Measurements from ENCODE around the gene ACER3. TPM values are rescaled to one million over a fixed set of nuclear protein-coding genes. Genes with fewer than 3 reads are reported as not detected.

ACER3 gene
- total RNA-seq, 1 donor from 2014 or later = 15.6 TPM

DNA sequence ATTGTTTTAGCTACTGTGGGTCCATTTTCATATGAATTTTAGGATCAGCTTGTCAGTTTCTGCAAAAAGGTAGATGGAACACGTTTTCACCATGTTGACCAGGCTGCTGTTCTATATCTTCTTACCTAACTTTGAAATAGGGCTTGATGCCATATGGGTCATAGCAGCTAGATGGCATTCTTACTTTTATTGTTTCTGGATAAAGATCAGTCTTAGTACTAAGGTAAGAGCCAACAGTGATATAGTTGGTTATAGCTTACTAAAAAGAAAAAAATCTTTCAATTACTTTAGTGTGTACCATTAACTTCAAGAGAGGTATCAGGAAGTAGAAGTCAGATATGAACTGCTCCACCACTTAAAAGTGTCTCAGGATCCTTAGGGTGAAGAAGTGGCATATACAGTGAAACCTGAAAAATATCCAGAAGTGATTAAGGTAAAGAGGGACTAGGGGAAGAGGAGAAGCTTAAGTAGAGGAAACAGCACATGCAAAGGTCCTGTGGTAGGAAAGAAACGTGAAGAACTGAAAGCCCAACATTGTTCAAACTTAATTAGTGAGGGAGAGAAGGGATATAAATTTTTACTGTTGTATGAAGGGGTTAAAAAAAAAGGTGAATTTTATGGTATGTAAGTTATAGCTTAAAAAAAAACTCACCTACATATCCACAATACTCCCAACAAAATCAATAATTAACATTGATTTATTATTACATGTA is 113.6 kb downstream of the ACER3 start:
- H3K27me3 Mint-ChIP-seq (ENCODE audit: low read depth) = no peaks in the 10 kb centered on the region
- H3K4me3 Mint-ChIP-seq (ENCODE audit: low read depth) = no peak overlapping the region
- peaks cover 30% of the 10 kb centered on the region for H3K9me3 Mint-ChIP-seq
- intact Hi-C loops (cut with micrococcal nuclease) = no loop called here
- H3K27ac Mint-ChIP-seq = no peak overlapping the region
- H3K36me3 Mint-ChIP-seq (ENCODE audit: low read depth) = peaks cover 17% of the 10 kb centered on the region
- H3K4me1 Mint-ChIP-seq (ENCODE audit: low read depth) = no peaks in the 10 kb centered on the region
- DNase-seq (ENCODE audit: low spot score) = no peak

DNA sequence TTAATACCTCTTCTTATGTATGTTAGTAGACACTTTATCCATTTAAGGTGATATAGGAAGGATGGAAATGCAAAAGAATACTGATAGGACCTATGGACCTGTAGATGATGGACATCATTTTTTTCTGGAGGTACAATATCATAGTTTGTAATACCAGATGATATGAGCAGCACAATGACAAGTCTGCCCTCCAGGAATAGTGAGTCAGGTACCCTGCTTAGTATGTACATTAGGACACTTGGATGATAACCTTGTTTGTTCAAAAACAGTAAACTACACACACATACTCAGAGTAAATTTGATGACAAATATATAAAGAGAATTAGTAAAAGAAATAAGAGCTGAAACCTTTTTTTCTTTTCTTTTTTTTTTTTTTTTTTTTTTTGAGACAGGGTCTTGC is 114.8 kb downstream of the ACER3 start:
- H3K9me3 Mint-ChIP-seq = peaks cover 23% of the 10 kb centered on the region
- DNase-seq (ENCODE audit: low spot score) = no peak
- H3K36me3 Mint-ChIP-seq (ENCODE audit: low read depth) = peaks cover 17% of the 10 kb centered on the region
- H3K27ac Mint-ChIP-seq = no peak overlapping the region
- no peaks in the 10 kb centered on the region for H3K4me1 Mint-ChIP-seq (ENCODE audit: low read depth)
- intact Hi-C loops (cut with micrococcal nuclease) = no loop called here
- no peaks in the 10 kb centered on the region for H3K27me3 Mint-ChIP-seq (ENCODE audit: low read depth)
- no peak overlapping the region for H3K4me3 Mint-ChIP-seq (ENCODE audit: low read depth)

- H3K27me3 Mint-ChIP-seq (ENCODE audit: low read depth) = no peaks in the 10 kb centered on the region
- no peak for DNase-seq (ENCODE audit: low spot score)
- peaks cover 13% of the 10 kb centered on the region for H3K36me3 Mint-ChIP-seq (ENCODE audit: low read depth)
- no peak overlapping the region for H3K4me3 Mint-ChIP-seq (ENCODE audit: low read depth)
- no peaks in the 10 kb centered on the region for H3K4me1 Mint-ChIP-seq (ENCODE audit: low read depth)
- H3K9me3 Mint-ChIP-seq = peaks cover 9% of the 10 kb centered on the region
- intact Hi-C loops (cut with micrococcal nuclease) = no loop called here
- no peak overlapping the region for H3K27ac Mint-ChIP-seq
These were observed 117.1 kb downstream of the ACER3 start for GRCh38 chr11:76977791-76978190.

- H3K36me3 Mint-ChIP-seq (ENCODE audit: low read depth) = peaks cover 13% of the 10 kb centered on the region
- no peak for DNase-seq (ENCODE audit: low spot score)
- no peaks in the 10 kb centered on the region for H3K27me3 Mint-ChIP-seq (ENCODE audit: low read depth)
- H3K27ac Mint-ChIP-seq = no peak overlapping the region
- no peak overlapping the region for H3K4me3 Mint-ChIP-seq (ENCODE audit: low read depth)
- peaks cover 9% of the 10 kb centered on the region for H3K9me3 Mint-ChIP-seq
- H3K4me1 Mint-ChIP-seq (ENCODE audit: low read depth) = no peaks in the 10 kb centered on the region
- intact Hi-C loops (cut with micrococcal nuclease) = no loop called here
These were observed 117.5 kb downstream of the ACER3 start for GRCh38 chr11:76978239-76978638.

GRCh38 chr11:76978818-76979217 is 118.1 kb downstream of the ACER3 start:
- DNase-seq (ENCODE audit: low spot score) = no peak
- Mint-ChIP-seq H3K4me1 (ENCODE audit: low read depth) (no peaks in the 10 kb centered on the region), H3K36me3 (ENCODE audit: low read depth) (peaks cover 13% of the 10 kb centered on the region), H3K4me3 (ENCODE audit: low read depth) (no peak overlapping the region), H3K9me3 (peaks cover 9% of the 10 kb centered on the region), H3K27ac (no peak overlapping the region), H3K27me3 (ENCODE audit: low read depth) (no peaks in the 10 kb centered on the region)
- intact Hi-C loops (cut with micrococcal nuclease) = no loop called here

- no peaks in the 10 kb centered on the region for H3K4me1 Mint-ChIP-seq (ENCODE audit: low read depth)
- intact Hi-C loops (cut with micrococcal nuclease) = no loop called here
- H3K4me3 Mint-ChIP-seq (ENCODE audit: low read depth) = no peak overlapping the region
- peaks cover 9% of the 10 kb centered on the region for H3K9me3 Mint-ChIP-seq
- peaks cover 10% of the 10 kb centered on the region for H3K36me3 Mint-ChIP-seq (ENCODE audit: low read depth)
- H3K27me3 Mint-ChIP-seq (ENCODE audit: low read depth) = no peaks in the 10 kb centered on the region
- H3K27ac Mint-ChIP-seq = no peak overlapping the region
- no peak for DNase-seq (ENCODE audit: low spot score)
These were observed 119.5 kb downstream of the ACER3 start for GRCh38 chr11:76980196-76980595.

DNA sequence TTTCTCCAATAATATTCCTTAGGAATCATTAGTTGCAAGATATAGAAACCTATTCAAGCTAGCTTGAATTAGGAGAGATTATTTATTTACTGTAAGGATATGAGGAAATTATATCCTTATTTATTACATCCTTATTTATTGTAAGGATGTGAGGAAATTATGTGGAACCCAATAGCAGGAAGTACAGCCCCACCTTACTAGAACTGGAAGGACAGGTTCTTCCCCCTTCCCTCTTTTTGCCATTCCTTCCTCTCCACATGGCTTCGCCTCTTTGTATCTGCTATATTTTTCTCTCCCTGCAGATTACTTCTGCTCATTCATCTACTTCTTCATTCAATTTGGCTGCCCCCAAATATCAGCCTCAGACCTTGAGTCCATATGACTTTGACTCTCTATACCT is 124.0 kb downstream of the ACER3 start:
- H3K36me3 Mint-ChIP-seq (ENCODE audit: low read depth) = peaks cover 3% of the 10 kb centered on the region
- H3K27ac Mint-ChIP-seq = no peak overlapping the region
- DNase-seq (ENCODE audit: low spot score) = no peak
- H3K4me1 Mint-ChIP-seq (ENCODE audit: low read depth) = no peaks in the 10 kb centered on the region
- intact Hi-C loops (cut with micrococcal nuclease) = no loop called here
- no peaks in the 10 kb centered on the region for H3K9me3 Mint-ChIP-seq
- no peak overlapping the region for H3K4me3 Mint-ChIP-seq (ENCODE audit: low read depth)
- H3K27me3 Mint-ChIP-seq (ENCODE audit: low read depth) = no peaks in the 10 kb centered on the region

DNA sequence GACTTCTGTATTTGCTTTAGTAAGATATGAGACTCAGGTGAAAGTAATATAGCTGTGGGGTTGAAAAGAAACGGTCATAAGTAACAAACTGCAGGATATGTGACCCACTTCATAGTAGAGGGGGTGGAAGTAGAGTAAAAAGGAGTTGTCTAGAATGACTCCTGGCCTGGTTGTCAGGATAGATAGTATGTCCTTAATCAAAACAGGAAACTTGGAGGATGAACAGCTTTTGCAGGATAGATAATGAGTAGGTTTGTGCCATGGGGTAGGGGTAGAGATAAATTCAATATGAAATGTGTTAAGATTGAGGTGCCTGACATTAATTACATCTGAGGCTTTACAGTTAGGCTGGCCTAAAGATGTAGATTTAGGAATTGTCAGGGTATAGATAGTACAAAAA is 126.5 kb downstream of the ACER3 start:
- H3K27ac Mint-ChIP-seq = no peak overlapping the region
- DNase-seq (ENCODE audit: low spot score) = no peak
- no peak overlapping the region for H3K4me3 Mint-ChIP-seq (ENCODE audit: low read depth)
- H3K36me3 Mint-ChIP-seq (ENCODE audit: low read depth) = peaks cover 3% of the 10 kb centered on the region
- H3K9me3 Mint-ChIP-seq = no peaks in the 10 kb centered on the region
- no peaks in the 10 kb centered on the region for H3K4me1 Mint-ChIP-seq (ENCODE audit: low read depth)
- no peaks in the 10 kb centered on the region for H3K27me3 Mint-ChIP-seq (ENCODE audit: low read depth)
- intact Hi-C loops (cut with micrococcal nuclease) = no loop called here

DNA sequence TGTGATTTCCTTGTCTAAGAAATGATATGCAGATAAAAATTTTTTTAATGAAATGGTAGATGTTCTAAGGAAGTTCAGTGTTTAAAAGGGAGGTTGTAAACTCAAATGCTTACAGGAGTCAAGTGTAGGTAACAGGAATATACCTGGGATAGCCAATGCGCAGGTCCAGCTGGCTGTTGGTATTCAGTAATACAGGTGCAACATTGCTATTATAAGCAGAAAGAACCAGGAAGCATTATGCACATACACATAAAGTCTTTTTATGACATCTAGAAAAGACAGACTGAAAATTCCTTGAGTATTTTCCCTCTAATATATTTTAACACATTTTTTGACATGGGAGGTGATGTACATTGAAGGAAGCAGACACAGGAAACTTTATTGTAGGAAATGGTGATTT is 129.9 kb downstream of the ACER3 start:
- no peaks in the 10 kb centered on the region for H3K9me3 Mint-ChIP-seq
- no peak for DNase-seq (ENCODE audit: low spot score)
- no peaks in the 10 kb centered on the region for H3K27me3 Mint-ChIP-seq (ENCODE audit: low read depth)
- H3K4me3 Mint-ChIP-seq (ENCODE audit: low read depth) = no peak overlapping the region
- intact Hi-C loops (cut with micrococcal nuclease) = no loop called here
- peaks cover 3% of the 10 kb centered on the region for H3K36me3 Mint-ChIP-seq (ENCODE audit: low read depth)
- no peak overlapping the region for H3K27ac Mint-ChIP-seq
- no peaks in the 10 kb centered on the region for H3K4me1 Mint-ChIP-seq (ENCODE audit: low read depth)

DNA sequence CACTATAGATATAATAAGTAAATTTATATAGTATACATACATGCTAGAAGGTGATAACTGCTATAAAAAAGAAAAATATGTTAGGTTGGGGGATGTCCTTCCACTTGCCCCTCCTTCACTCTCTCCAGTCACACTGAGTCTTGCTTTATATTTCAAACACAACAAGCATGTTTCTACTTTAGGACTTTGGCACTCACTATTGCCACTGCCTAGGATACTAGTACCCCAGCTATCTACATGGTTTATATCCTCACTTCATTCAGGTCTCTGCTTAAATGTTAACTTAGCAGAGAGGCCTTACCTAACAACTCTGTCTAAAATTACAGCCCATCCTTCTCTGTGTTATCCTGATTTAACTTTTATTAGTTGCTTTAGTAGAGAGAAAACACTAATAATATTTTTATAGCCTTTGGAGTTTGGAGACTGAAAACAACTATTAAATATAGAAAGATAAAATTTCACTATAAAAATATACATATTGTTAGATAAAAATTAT is 134.4 kb downstream of the ACER3 start:
- Mint-ChIP-seq H3K27ac (no peak overlapping the region), H3K36me3 (ENCODE audit: low read depth) (peaks cover 7% of the 10 kb centered on the region), H3K9me3 (no peaks in the 10 kb centered on the region), H3K4me3 (ENCODE audit: low read depth) (no peak overlapping the region), H3K27me3 (ENCODE audit: low read depth) (no peaks in the 10 kb centered on the region), H3K4me1 (ENCODE audit: low read depth) (peaks cover 5% of the 10 kb centered on the region)
- no peak for DNase-seq (ENCODE audit: low spot score)
- intact Hi-C loops (cut with micrococcal nuclease) = no loop called here

GRCh38 chr11:76997512-76997911 is 136.8 kb downstream of the ACER3 start:
- Mint-ChIP-seq H3K4me1 (ENCODE audit: low read depth) (peaks cover 5% of the 10 kb centered on the region), H3K36me3 (ENCODE audit: low read depth) (peaks cover 7% of the 10 kb centered on the region), H3K27me3 (ENCODE audit: low read depth) (no peaks in the 10 kb centered on the region), H3K9me3 (no peaks in the 10 kb centered on the region), H3K4me3 (ENCODE audit: low read depth) (no peak overlapping the region), H3K27ac (no peak overlapping the region)
- intact Hi-C loops (cut with micrococcal nuclease) = no loop called here
- DNase-seq (ENCODE audit: low spot score) = no peak

GRCh38 chr11:76999597-76999996 is 138.9 kb downstream of the ACER3 start:
- H3K27ac Mint-ChIP-seq = no peak overlapping the region
- no peaks in the 10 kb centered on the region for H3K27me3 Mint-ChIP-seq (ENCODE audit: low read depth)
- H3K4me1 Mint-ChIP-seq (ENCODE audit: low read depth) = peaks cover 11% of the 10 kb centered on the region
- intact Hi-C loops (cut with micrococcal nuclease) = no loop called here
- H3K9me3 Mint-ChIP-seq = no peaks in the 10 kb centered on the region
- DNase-seq (ENCODE audit: low spot score) = no peak
- peaks cover 11% of the 10 kb centered on the region for H3K36me3 Mint-ChIP-seq (ENCODE audit: low read depth)
- H3K4me3 Mint-ChIP-seq (ENCODE audit: low read depth) = no peak overlapping the region

GRCh38 chr11:77001613-77002012 is 140.9 kb downstream of the ACER3 start:
- H3K27me3 Mint-ChIP-seq (ENCODE audit: low read depth) = no peaks in the 10 kb centered on the region
- no peaks in the 10 kb centered on the region for H3K9me3 Mint-ChIP-seq
- no peak overlapping the region for H3K27ac Mint-ChIP-seq
- H3K36me3 Mint-ChIP-seq (ENCODE audit: low read depth) = peaks cover 16% of the 10 kb centered on the region
- no peak for DNase-seq (ENCODE audit: low spot score)
- intact Hi-C loops (cut with micrococcal nuclease) = no loop called here
- H3K4me3 Mint-ChIP-seq (ENCODE audit: low read depth) = no peak overlapping the region
- H3K4me1 Mint-ChIP-seq (ENCODE audit: low read depth) = peaks cover 11% of the 10 kb centered on the region

DNA sequence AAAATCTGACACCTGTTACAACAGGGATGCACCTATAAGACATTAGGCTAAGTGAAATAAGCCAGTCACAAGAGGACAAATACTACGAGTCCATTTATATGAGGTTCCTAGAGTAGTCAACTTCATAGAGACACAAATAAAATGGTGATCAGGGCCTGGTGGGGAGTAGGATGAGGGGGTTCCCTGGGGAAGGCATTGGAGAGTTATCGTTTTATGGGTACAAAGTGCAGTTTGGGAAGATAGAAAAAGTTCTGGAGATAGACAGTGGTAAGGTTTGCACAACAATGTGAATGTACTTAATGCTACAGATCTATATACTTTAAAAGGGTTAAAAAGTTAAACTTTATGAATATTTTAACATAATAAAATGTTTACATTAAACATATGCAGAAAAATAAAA is 142.1 kb downstream of the ACER3 start:
- Mint-ChIP-seq H3K9me3 (no peaks in the 10 kb centered on the region), H3K4me1 (ENCODE audit: low read depth) (peaks cover 8% of the 10 kb centered on the region), H3K36me3 (ENCODE audit: low read depth) (peaks cover 17% of the 10 kb centered on the region), H3K27ac (no peak overlapping the region), H3K27me3 (ENCODE audit: low read depth) (no peaks in the 10 kb centered on the region), H3K4me3 (ENCODE audit: low read depth) (no peak overlapping the region)
- DNase-seq (ENCODE audit: low spot score) = no peak
- intact Hi-C loops (cut with micrococcal nuclease) = no loop called here
